ENCODE results near the gene SLC2A4.

SLC2A4 gene

GRCh38 chr17:7307686-7308624 lies 26.4 kb downstream of the SLC2A4 start:
- DNase-seq = no peak

- DNase-seq = no peak
Observed at GRCh38 chr17:7308625-7309433, 27.3 kb downstream of the SLC2A4 start.

GRCh38 chr17:7309628-7310027 lies 28.1 kb downstream of the SLC2A4 start:
- DNase-seq = no peak

- DNase-seq = no peak
Observed at GRCh38 chr17:7311110-7311705, 29.7 kb downstream of the SLC2A4 start.

- no peak for DNase-seq
Observed at GRCh38 chr17:7312432-7313087, 31.0 kb downstream of the SLC2A4 start.

GRCh38 chr17:7313088-7313889 lies 31.8 kb downstream of the SLC2A4 start:
- DNase-seq = no peak

GRCh38 chr17:7313890-7314718 lies 32.6 kb downstream of the SLC2A4 start:
- no peak for DNase-seq

- no peak for DNase-seq
Observed at GRCh38 chr17:7314719-7315569, 33.4 kb downstream of the SLC2A4 start, which contains the start of gene GPS2. Gene GPS2, minus strand, starts transcription at chr17:7315360. Its CDS starts 308 bp downstream, at chr17:7315052.

GRCh38 chr17:7315570-7316235 lies 34.2 kb downstream of the SLC2A4 start:
- DNase-seq = no peak

GRCh38 chr17:7317161-7317803 lies 35.8 kb downstream of the SLC2A4 start:
- no peak for DNase-seq

GRCh38 chr17:7318121-7318860 lies 36.8 kb downstream of the SLC2A4 start:
- no peak for DNase-seq

- DNase-seq = no peak
Observed at GRCh38 chr17:7321466-7321865, 39.9 kb downstream of the SLC2A4 start.

- DNase-seq = no peak
Observed at GRCh38 chr17:7322520-7323194, 41.1 kb downstream of the SLC2A4 start.

GRCh38 chr17:7323731-7324437 lies 42.4 kb downstream of the SLC2A4 start:
- DNase-seq = no peak

GRCh38 chr17:7324438-7324779 lies 42.9 kb downstream of the SLC2A4 start:
- DNase-seq = no peak

- no peak for DNase-seq
Observed at GRCh38 chr17:7325031-7325528, 43.6 kb downstream of the SLC2A4 start.

GRCh38 chr17:7326186-7326585 lies 44.7 kb downstream of the SLC2A4 start:
- DNase-seq = no peak
